Inflammatory macrophage treated with lipopolysaccharide for 1 hour (primary cell): ENCODE measurements around the gene TRAP1.

Experiments
- DNase-seq, 2 donors: peaks; one replicate each; pipeline ENCODE4 v3.0.0-alpha.2; 2020 to 2022

The TRAP1 gene

GRCh38 chr16:3717235-3718018 is at the start of gene TRAP1:
Gene TRAP1 (minus strand): TSS chr16:3717524. CDS start chr16:3717508, 16 bp downstream.
- DNase-seq: peak; percentile 81 to 91

GRCh38 chr16:3766177-3766576 is 48.9 kb upstream of the TRAP1 start:
- DNase-seq: no peak

- no peak for DNase-seq
Observed at GRCh38 chr16:3764409-3764808, 47.1 kb upstream of the TRAP1 start.

- no peak for DNase-seq
Observed at GRCh38 chr16:3762107-3762750, 44.9 kb upstream of the TRAP1 start.

- no peak for DNase-seq
Observed at GRCh38 chr16:3761375-3762106, 44.2 kb upstream of the TRAP1 start.

GRCh38 chr16:3760518-3760917 is 43.2 kb upstream of the TRAP1 start:
- no peak for DNase-seq

GRCh38 chr16:3759736-3760135 is 42.4 kb upstream of the TRAP1 start:
- DNase-seq: no peak

- DNase-seq: no peak
Observed at GRCh38 chr16:3756113-3756512, 38.8 kb upstream of the TRAP1 start.

- DNase-seq: no peak
Observed at GRCh38 chr16:3755249-3755648, 37.9 kb upstream of the TRAP1 start.

- no peak for DNase-seq
Observed at GRCh38 chr16:3754772-3755171, 37.4 kb upstream of the TRAP1 start.

GRCh38 chr16:3754081-3754703 is 36.9 kb upstream of the TRAP1 start:
- DNase-seq: no peak

GRCh38 chr16:3752984-3753383 is 35.7 kb upstream of the TRAP1 start:
- no peak for DNase-seq

- DNase-seq: no peak
Observed at GRCh38 chr16:3751878-3752277, 34.6 kb upstream of the TRAP1 start.

- no peak for DNase-seq
Observed at GRCh38 chr16:3748307-3748706, 31.0 kb upstream of the TRAP1 start.

- DNase-seq: no peak
Observed at GRCh38 chr16:3745751-3746355, 28.5 kb upstream of the TRAP1 start.

- DNase-seq: no peak
Observed at GRCh38 chr16:3744018-3744417, 26.7 kb upstream of the TRAP1 start.

GRCh38 chr16:3740934-3741333 is 23.6 kb upstream of the TRAP1 start:
- DNase-seq: no peak

GRCh38 chr16:3740186-3740585 is 22.9 kb upstream of the TRAP1 start:
- DNase-seq: no peak

GRCh38 chr16:3739636-3740035 is 22.3 kb upstream of the TRAP1 start:
- no peak for DNase-seq

- DNase-seq: no peak
Observed at GRCh38 chr16:3738541-3738940, 21.2 kb upstream of the TRAP1 start.

- no peak for DNase-seq
Observed at GRCh38 chr16:3738128-3738527, 20.8 kb upstream of the TRAP1 start.

GRCh38 chr16:3737181-3737580 is 19.9 kb upstream of the TRAP1 start:
- DNase-seq: no peak

GRCh38 chr16:3736116-3736515 is 18.8 kb upstream of the TRAP1 start:
- DNase-seq: no peak
